ENCODE measurements around the gene SMARCC2.
"Not testable (repeated sequence)": the region's sequence is repeated elsewhere in the genome, so short reads cannot be mapped to it uniquely, and the experiment has no call there.

The SMARCC2 gene

GRCh38 chr12:56163533-56164344, 25.5 kb downstream of the SMARCC2 start:
- DNase-seq (ENCODE audit: low spot score): no peak

GRCh38 chr12:56162468-56163290, 26.6 kb downstream of the SMARCC2 start:
- no peak for DNase-seq (ENCODE audit: low spot score)

- no peak for DNase-seq (ENCODE audit: low spot score)
Observed at GRCh38 chr12:56161690-56162351, 27.5 kb downstream of the SMARCC2 start.

- DNase-seq (ENCODE audit: low spot score): no peak
Observed at GRCh38 chr12:56160894-56161689, 28.2 kb downstream of the SMARCC2 start.

GRCh38 chr12:56160193-56160763, 29.0 kb downstream of the SMARCC2 start:
- DNase-seq (ENCODE audit: low spot score): no peak

- DNase-seq (ENCODE audit: low spot score): no peak
Observed at GRCh38 chr12:56159482-56160192, 29.6 kb downstream of the SMARCC2 start.

GRCh38 chr12:56158926-56159461, 30.3 kb downstream of the SMARCC2 start:
- DNase-seq (ENCODE audit: low spot score): peak; percentile 75

- peak; percentile 93 for DNase-seq (ENCODE audit: low spot score)
Observed at GRCh38 chr12:56158029-56158925, 31.0 kb downstream of the SMARCC2 start, which contains the start of gene MYL6. MYL6 (plus strand) TSS chr12:56158359; CDS start chr12:56158402, 43 bp downstream.

- peak; percentile 83 for DNase-seq (ENCODE audit: low spot score)
Observed at GRCh38 chr12:56157201-56158028, 31.9 kb downstream of the SMARCC2 start.

- not testable (repeated sequence) for DNase-seq (ENCODE audit: low spot score)
Observed at GRCh38 chr12:56156464-56157200, 32.7 kb downstream of the SMARCC2 start.

- DNase-seq (ENCODE audit: low spot score): no peak
Observed at GRCh38 chr12:56155256-56155845, 33.9 kb downstream of the SMARCC2 start.

GRCh38 chr12:56154818-56155217, 34.5 kb downstream of the SMARCC2 start:
- DNase-seq (ENCODE audit: low spot score): no peak

GRCh38 chr12:56154246-56154771, 35.0 kb downstream of the SMARCC2 start:
- DNase-seq (ENCODE audit: low spot score): no peak

- no peak for DNase-seq (ENCODE audit: low spot score)
Observed at GRCh38 chr12:56153678-56154065, 35.6 kb downstream of the SMARCC2 start.

GRCh38 chr12:56152756-56153677, 36.3 kb downstream of the SMARCC2 start:
- DNase-seq (ENCODE audit: low spot score): no peak

All from AG08396 (cell line).